ENCODE data around the gene SDK1.

The SDK1 gene

GRCh38 chr7:3527496-3528124 is 226.6 kb downstream of the SDK1 start:
- DNase-seq (ENCODE audit: low spot score): no peak

- DNase-seq (ENCODE audit: low spot score): no peak
Observed at GRCh38 chr7:3533040-3533439, 232.0 kb downstream of the SDK1 start.

- no peak for DNase-seq (ENCODE audit: low spot score)
Observed at GRCh38 chr7:3537210-3537875, 236.3 kb downstream of the SDK1 start.

- DNase-seq (ENCODE audit: low spot score): no peak
Observed at GRCh38 chr7:3538041-3538440, 237.0 kb downstream of the SDK1 start.

- no peak for DNase-seq (ENCODE audit: low spot score)
Observed at GRCh38 chr7:3540456-3541220, 239.6 kb downstream of the SDK1 start.

GRCh38 chr7:3544202-3544601 is 243.2 kb downstream of the SDK1 start:
- no peak for DNase-seq (ENCODE audit: low spot score)

- DNase-seq (ENCODE audit: low spot score): no peak
Observed at GRCh38 chr7:3548815-3549214, 247.8 kb downstream of the SDK1 start.

- no peak for DNase-seq (ENCODE audit: low spot score)
Observed at GRCh38 chr7:3549601-3550000, 248.5 kb downstream of the SDK1 start.

- no peak for DNase-seq (ENCODE audit: low spot score)
Observed at GRCh38 chr7:3551536-3551935, 250.5 kb downstream of the SDK1 start.

- no peak for DNase-seq (ENCODE audit: low spot score)
Observed at GRCh38 chr7:3552499-3552898, 251.4 kb downstream of the SDK1 start.

GRCh38 chr7:3558400-3558799 is 257.3 kb downstream of the SDK1 start:
- no peak for DNase-seq (ENCODE audit: low spot score)

- DNase-seq (ENCODE audit: low spot score): no peak
Observed at GRCh38 chr7:3559278-3559677, 258.2 kb downstream of the SDK1 start.

- no peak for DNase-seq (ENCODE audit: low spot score)
Observed at GRCh38 chr7:3560495-3560894, 259.4 kb downstream of the SDK1 start.

GRCh38 chr7:3561932-3562331 is 260.9 kb downstream of the SDK1 start:
- no peak for DNase-seq (ENCODE audit: low spot score)

GRCh38 chr7:3564231-3564630 is 263.2 kb downstream of the SDK1 start:
- no peak for DNase-seq (ENCODE audit: low spot score)

- no peak for DNase-seq (ENCODE audit: low spot score)
Observed at GRCh38 chr7:3568516-3568915, 267.5 kb downstream of the SDK1 start.

- DNase-seq (ENCODE audit: low spot score): no peak
Observed at GRCh38 chr7:3569643-3570042, 268.6 kb downstream of the SDK1 start.

- DNase-seq (ENCODE audit: low spot score): no peak
Observed at GRCh38 chr7:3573151-3573550, 272.1 kb downstream of the SDK1 start.

- DNase-seq (ENCODE audit: low spot score): no peak
Observed at GRCh38 chr7:3574386-3574785, 273.3 kb downstream of the SDK1 start.

GRCh38 chr7:3575753-3576531 is 274.9 kb downstream of the SDK1 start:
- DNase-seq (ENCODE audit: low spot score): no peak

- DNase-seq (ENCODE audit: low spot score): no peak
Observed at GRCh38 chr7:3578399-3578798, 277.3 kb downstream of the SDK1 start.

GRCh38 chr7:3579638-3580219 is 278.7 kb downstream of the SDK1 start:
- DNase-seq (ENCODE audit: low spot score): no peak
